K562 (cell line): ENCODE results near the gene TMC8. TPM values are rescaled to one million over a fixed set of nuclear protein-coding genes. Genes with fewer than 3 reads are reported as not detected.

Experiments used
- ATF7 ChIP-seq: fragments of 450-650 bp; IDR thresholded peaks from 2 replicates; pipeline ENCODE4 v1.7.1; 2014; ENCODE audit warnings: mild to moderate bottlenecking, moderate library complexity
- CREBBP ChIP-seq: IDR thresholded peaks from one replicate; pipeline ENCODE4 v1.6.1; 2012; ENCODE audit warnings: low read depth, mild to moderate bottlenecking, control low read depth, inconsistent platforms, low read length
- CXXC5 ChIP-seq: fragments of 250-450 bp; sonication (Bioruptor Pico); IDR thresholded peaks from 2 replicates; pipeline ENCODE4 v1.8.0; 2022; ENCODE audit warnings: inconsistent platforms, mild to moderate bottlenecking, moderate library complexity
- FOXK2 ChIP-seq, 2 experiments: fragments of 450-650 bp; IDR thresholded peaks in 1 of 2; conservative IDR thresholded peaks in 1 of 2; 2 replicates each; pipeline ENCODE4 v1.6.1; 2016; ENCODE audit warnings: low read depth in 2 of 2, mild to moderate bottlenecking in 1 of 2
- ILF3 ChIP-seq: fragments of 450-650 bp; IDR thresholded peaks from 2 replicates; pipeline ENCODE4 v1.6.1; 2018; ENCODE audit warnings: antibody characterized with exemption, mild to moderate bottlenecking, moderate library complexity, borderline replicate concordance
- IRF1 ChIP-seq: sonication (generic); formaldehyde crosslinking; IDR thresholded peaks from 2 replicates; pipeline ENCODE4 v1.8.0; 2022; ENCODE audit warnings: missing genetic modification reagents, mild to moderate bottlenecking, borderline replicate concordance
- KLF13 ChIP-seq: fragments of 450-650 bp; IDR thresholded peaks from 2 replicates; pipeline ENCODE4 v1.6.1; 2016; ENCODE audit warnings: missing genetic modification characterization, low read depth, mild to moderate bottlenecking, missing compliant biosample characterization, moderate library complexity, borderline replicate concordance
- MYBL2 ChIP-seq, 2 experiments: fragments of 450-650 bp in 1 of 2; sonication (generic) in 1 of 2; formaldehyde crosslinking in 1 of 2; IDR thresholded peaks; 2 replicates each; pipeline versions ENCODE4 v1.6.1 to v1.8.1; 2017 to 2022; ENCODE audit warnings: borderline replicate concordance in 1 of 2, inconsistent platforms in 1 of 2, low read depth in 1 of 2, mild to moderate bottlenecking in 1 of 2, missing genetic modification reagents in 1 of 2, moderate library complexity in 1 of 2
- NCOR1 ChIP-seq: fragments of 450-650 bp; IDR thresholded peaks from 2 replicates; pipeline ENCODE4 v1.6.1; 2016; ENCODE audit warnings: mild to moderate bottlenecking, moderate library complexity
- NONO ChIP-seq, 2 experiments: fragments of 200-400 bp in 1 of 2; fragments of 450-650 bp in 1 of 2; formaldehyde crosslinking in 1 of 2; IDR thresholded peaks; 2 replicates each; pipeline ENCODE4 v1.6.1; 2017; ENCODE audit warnings: low read depth in 2 of 2, mild to moderate bottlenecking in 2 of 2, moderate library complexity in 2 of 2, low read length in 1 of 2
- NR1H2 ChIP-seq: sonication (generic); formaldehyde crosslinking; IDR thresholded peaks from 2 replicates; pipeline ENCODE4 v1.4.0; 2020; ENCODE audit warnings: mild to moderate bottlenecking, missing genetic modification reagents
- PCBP1 ChIP-seq: fragments of 200-400 bp; formaldehyde crosslinking; IDR thresholded peaks from 2 replicates; pipeline ENCODE4 v1.6.1; 2018; ENCODE audit warnings: mild to moderate bottlenecking, low read depth, low read length; ENCODE audit not compliant: poor library complexity, severe bottlenecking
- POLR2H ChIP-seq: IDR thresholded peaks from 2 replicates; pipeline ENCODE4 v1.6.1; 2016; ENCODE audit warnings: missing genetic modification characterization, low read depth, mild to moderate bottlenecking, control low read depth, missing compliant biosample characterization, moderate library complexity
- TBL1XR1 ChIP-seq, 2 experiments: IDR thresholded peaks; 2 replicates each; pipeline ENCODE4 v1.6.1; 2012; ENCODE audit warnings: improper control_type of control experiment in 2 of 2, low read length in 2 of 2, mild to moderate bottlenecking in 1 of 2
- ZBTB7A ChIP-seq: IDR thresholded peaks from 2 replicates; pipeline ENCODE4 v1.6.1; 2011; ENCODE audit warnings: low read depth, mild to moderate bottlenecking, low read length, moderate library complexity, borderline replicate concordance; ENCODE audit not compliant: control insufficient read depth
- ZNF133 ChIP-seq: fragments of 250-450 bp; sonication (Bioruptor Pico); IDR thresholded peaks from 2 replicates; pipeline ENCODE4 v1.4.0; 2020; ENCODE audit warnings: mild to moderate bottlenecking
- ZNF24 ChIP-seq: fragments of 450-650 bp; IDR thresholded peaks from 2 replicates; pipeline ENCODE4 v1.6.1; 2016
- ZNF253 ChIP-seq: fragments of 250-450 bp; sonication (Bioruptor Pico); conservative IDR thresholded peaks from 2 replicates; pipeline ENCODE4 v1.6.1; 2021; ENCODE audit warnings: mild to moderate bottlenecking
- polyA plus RNA-seq, 8 experiments: library from polyadenylated mRNA; depleted of rRNA in 4 of 8; stranded (reverse) in 5 of 8; unstranded in 3 of 8; fragments of >200 nt; fragmentation: Nextera tagmentation in 2 of 8; fragmentation: Illumina TruSeq in 1 of 8; extraction: Ambion mirVana in 2 of 8; extraction: Trizol in 1 of 8; gene quantifications; 2 replicates each; pipeline versions ENCODE4 v1.2.1 to v1.2.3, GENCODE V29; 2011 to 2014; ENCODE audit warnings: inconsistent platforms in 1 of 8, missing spikeins in 1 of 8
- total RNA-seq, 7 experiments: library from RNA; depleted of rRNA in 6 of 7; stranded (reverse); fragments of >200 nt in 6 of 7; fragmentation: Illumina TruSeq in 2 of 7; extraction: Trizol in 2 of 7; gene quantifications; 2 replicates each; pipeline versions ENCODE4 v1.2.1 to v1.2.3, GENCODE V29; 2011 to 2021; ENCODE audit warnings: low replicate concordance in 1 of 7
- TF ChIP-seq, protein P1 (sequence below): sonication (generic); formaldehyde crosslinking; IDR thresholded peaks from 2 replicates; pipeline ENCODE4 v1.8.0; 2022; ENCODE audit warnings: mild to moderate bottlenecking, missing genetic modification reagents

Gene TMC8
- total and polyA plus RNA-seq, 9 of the 15 experiments (the other 6 are each of a cell fraction or from before 2014, with no cell fraction given): 0.13 to 10.9 (median 2.8) TPM

- TF ChIP-seq TBL1XR1 (IDR thresholded peaks at IDR 0.05; ENCODE audit: low read length in 2 of 2) (no peak; a peak in 1 of 4 replicates), CXXC5 (CRISPR knock-in tag) (peak; percentile 96), CREBBP (no peak), ZBTB7A (peak; percentile 53; the same call in 1 of the 2 replicates), IRF1 (0 out of 2 replicates have a peak, but pooled peaks have one; percentile 68), NCOR1 (peak; percentile 55; the same call in 1 of the 2 replicates), MYBL2 (IDR thresholded peaks at IDR 0.05; ENCODE audit: low read depth) (peak; percentile 98), MYBL2 (CRISPR knock-in tag; IDR thresholded peaks at IDR 0.05; ENCODE audit: borderline replicate concordance) (peak; percentile 87; the same call in 1 of the 2 replicates), ZNF24 (peak; percentile 80; the same call in 1 of the 2 replicates), FOXK2 (conservative IDR thresholded peaks at IDR 0.05 in 1 of 2, IDR thresholded peaks at IDR 0.05 in 1 of 2; ENCODE audit: low read depth in 2 of 2) (peak; percentile 95 to 97), ZNF253 (CRISPR knock-in tag) (no peak), PCBP1 (peak; percentile 96), KLF13 (tag) (0 out of 2 replicates have a peak, but pooled peaks have one; percentile 42), ILF3 (no peak), NR1H2 (CRISPR knock-in tag) (no peak), POLR2H (peak; percentile 96), ZNF133 (0 out of 2 replicates have a peak, but pooled peaks have one; percentile 32), ATF7 (peak; percentile 88), NONO (IDR thresholded peaks at IDR 0.05; ENCODE audit: low read depth in 2 of 2, low read length in 1 of 2) (peak; percentile 23 to 58; a peak in 2 of 4 replicates)
- TF ChIP-seq, protein P1, sequence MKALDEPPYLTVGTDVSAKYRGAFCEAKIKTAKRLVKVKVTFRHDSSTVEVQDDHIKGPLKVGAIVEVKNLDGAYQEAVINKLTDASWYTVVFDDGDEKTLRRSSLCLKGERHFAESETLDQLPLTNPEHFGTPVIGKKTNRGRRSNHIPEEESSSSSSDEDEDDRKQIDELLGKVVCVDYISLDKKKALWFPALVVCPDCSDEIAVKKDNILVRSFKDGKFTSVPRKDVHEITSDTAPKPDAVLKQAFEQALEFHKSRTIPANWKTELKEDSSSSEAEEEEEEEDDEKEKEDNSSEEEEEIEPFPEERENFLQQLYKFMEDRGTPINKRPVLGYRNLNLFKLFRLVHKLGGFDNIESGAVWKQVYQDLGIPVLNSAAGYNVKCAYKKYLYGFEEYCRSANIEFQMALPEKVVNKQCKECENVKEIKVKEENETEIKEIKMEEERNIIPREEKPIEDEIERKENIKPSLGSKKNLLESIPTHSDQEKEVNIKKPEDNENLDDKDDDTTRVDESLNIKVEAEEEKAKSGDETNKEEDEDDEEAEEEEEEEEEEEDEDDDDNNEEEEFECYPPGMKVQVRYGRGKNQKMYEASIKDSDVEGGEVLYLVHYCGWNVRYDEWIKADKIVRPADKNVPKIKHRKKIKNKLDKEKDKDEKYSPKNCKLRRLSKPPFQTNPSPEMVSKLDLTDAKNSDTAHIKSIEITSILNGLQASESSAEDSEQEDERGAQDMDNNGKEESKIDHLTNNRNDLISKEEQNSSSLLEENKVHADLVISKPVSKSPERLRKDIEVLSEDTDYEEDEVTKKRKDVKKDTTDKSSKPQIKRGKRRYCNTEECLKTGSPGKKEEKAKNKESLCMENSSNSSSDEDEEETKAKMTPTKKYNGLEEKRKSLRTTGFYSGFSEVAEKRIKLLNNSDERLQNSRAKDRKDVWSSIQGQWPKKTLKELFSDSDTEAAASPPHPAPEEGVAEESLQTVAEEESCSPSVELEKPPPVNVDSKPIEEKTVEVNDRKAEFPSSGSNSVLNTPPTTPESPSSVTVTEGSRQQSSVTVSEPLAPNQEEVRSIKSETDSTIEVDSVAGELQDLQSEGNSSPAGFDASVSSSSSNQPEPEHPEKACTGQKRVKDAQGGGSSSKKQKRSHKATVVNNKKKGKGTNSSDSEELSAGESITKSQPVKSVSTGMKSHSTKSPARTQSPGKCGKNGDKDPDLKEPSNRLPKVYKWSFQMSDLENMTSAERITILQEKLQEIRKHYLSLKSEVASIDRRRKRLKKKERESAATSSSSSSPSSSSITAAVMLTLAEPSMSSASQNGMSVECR: peak; percentile 95
Measured at GRCh38 chr17:78186692-78187595, 56.4 kb downstream of the TMC8 start, which contains the start of the genes AFMID and TK1 (continued).
